Activated T-helper 1 cell treated with Interleukin-2 at 50 U/mL for 16 hours (primary cell): ENCODE data around the gene DNAJB4.
"Not testable (repeated sequence)": the region's sequence is repeated elsewhere in the genome, so short reads cannot be mapped to it uniquely, and the experiment has no call there.

Experiments
- DNase-seq: peaks from one replicate; pipeline ENCODE4 v3.0.0-alpha.2; 2020; ENCODE audit warnings: low read depth

Gene DNAJB4

DNA sequence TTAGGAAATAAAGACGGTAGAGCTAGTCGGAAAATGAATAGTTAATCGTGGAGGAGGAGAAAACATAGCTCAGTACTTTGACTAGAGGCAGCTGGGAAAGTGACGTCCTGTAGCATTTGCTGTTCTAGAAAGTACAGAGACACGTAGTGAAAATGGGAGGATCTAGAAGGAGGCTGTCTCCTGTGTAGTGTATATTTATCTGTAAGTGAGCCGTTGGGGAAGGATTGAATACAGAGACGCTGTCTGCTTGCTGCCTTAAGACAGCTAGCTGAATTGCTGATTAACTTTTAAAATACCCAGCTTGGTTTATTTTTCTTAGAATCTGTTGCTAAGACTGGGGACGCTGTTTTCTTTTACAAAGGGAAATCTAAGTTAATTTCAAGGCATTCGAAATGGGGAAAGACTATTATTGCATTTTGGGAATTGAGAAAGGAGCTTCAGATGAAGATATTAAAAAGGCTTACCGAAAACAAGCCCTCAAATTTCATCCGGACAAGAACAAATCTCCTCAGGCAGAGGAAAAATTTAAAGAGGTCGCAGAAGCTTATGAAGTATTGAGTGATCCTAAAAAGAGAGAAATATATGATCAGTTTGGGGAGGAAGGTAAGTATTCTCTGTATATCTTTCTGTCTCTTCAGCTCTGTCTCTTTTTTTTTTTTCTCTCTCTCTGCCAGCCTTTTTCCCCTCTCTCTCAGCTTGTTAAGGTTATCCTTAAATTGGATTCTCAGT lies at the start of gene DNAJB4:
TSS of gene DNAJB4 (plus strand) at position 221 of the 729 bp plus-strand sequence. CDS start at position 393, 172 bp downstream.
- DNase-seq: peak; percentile 29

DNA sequence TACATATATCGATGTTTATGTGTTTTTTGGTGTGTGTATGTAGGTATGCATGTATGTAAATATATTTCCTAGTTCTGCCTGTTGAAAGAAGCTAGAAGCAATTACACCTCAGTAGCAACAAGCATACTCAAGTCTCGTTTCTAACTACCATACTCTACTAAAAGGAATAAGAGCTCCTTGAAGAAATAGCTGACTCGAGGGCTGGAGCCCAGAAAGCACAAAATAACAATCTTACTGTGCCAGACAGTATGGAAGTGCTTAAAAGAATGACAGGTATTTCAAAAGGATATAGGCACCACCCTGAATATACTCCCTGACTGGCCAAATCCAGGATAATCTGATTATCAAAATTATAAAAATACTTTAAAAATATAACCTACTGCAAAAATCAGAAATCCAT lies 49.0 kb upstream of the DNAJB4 start:
- DNase-seq: no peak

DNA sequence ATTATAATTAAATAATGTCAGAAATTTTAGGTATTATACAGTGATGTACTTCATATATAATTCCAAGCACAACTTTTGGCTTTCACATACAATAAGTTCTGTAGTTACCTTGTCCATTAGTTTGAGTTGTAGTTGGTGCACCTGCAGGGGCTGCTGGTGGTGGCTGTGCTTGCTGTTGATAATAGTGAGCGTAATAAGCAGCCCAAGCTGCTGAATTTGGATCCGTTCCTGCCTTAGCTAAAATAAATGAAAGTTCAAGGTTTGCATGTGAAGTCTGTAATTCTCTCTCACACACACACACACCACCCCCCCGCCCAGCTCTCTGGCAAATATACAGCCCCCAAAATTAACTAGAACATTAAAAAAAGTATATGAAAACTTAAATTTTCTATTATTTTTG lies 48.3 kb upstream of the DNAJB4 start:
- no peak for DNase-seq

DNA sequence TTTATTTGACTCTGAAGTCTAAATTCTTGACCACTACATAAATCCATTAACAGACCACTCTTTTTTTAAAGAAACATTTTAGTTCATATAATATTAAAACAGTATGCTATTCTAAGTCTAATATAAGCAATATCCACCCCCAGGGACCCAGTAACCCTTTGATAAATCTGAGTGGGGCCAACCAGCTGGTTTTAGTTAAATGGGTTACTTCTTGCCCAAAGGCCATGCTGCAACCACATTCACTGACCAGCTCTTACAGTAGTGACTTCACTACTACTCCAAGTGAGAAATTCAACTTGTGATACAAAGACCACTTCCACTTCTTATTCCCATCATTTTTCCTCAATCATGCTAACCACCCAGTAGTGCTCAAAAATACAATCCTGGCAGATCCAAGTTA lies 46.3 kb upstream of the DNAJB4 start:
- no peak for DNase-seq

DNA sequence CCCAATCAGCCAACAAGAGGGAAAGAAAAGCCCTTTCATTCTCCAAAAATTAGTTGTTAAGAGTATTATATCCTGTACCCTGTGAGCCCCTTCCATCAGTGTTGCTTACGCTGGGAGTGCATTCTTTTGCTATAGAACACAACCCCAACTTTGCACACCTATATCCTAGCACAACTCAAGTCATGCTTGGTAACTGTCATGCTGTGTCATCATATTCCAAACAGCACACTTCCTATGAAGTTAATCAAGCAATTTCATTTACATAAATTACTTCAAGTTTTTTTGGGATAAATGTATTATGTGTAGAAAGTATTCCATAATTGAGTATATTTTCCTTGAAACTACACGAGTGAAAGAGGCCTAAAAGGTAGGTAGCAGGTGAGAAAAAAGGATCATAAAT lies 45.9 kb upstream of the DNAJB4 start:
- no peak for DNase-seq

DNA sequence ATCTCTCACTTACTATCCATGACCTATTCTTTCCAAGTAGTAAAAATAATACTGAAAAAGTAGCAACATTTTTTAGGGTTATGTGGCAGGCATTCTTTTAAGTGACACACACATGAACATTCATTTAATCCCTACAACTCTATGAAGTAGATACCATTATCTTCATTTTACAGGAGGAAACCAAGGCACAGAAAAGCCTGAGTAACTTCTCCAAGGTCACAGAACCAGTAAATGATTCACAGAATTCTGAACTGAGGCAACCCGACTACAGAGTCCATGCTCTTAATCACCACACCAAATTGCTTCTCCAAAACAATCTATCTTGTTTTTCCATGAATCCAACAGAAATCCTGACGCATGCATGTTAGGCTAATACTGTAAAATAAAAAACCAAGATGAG lies 43.3 kb upstream of the DNAJB4 start:
- no peak for DNase-seq

DNA sequence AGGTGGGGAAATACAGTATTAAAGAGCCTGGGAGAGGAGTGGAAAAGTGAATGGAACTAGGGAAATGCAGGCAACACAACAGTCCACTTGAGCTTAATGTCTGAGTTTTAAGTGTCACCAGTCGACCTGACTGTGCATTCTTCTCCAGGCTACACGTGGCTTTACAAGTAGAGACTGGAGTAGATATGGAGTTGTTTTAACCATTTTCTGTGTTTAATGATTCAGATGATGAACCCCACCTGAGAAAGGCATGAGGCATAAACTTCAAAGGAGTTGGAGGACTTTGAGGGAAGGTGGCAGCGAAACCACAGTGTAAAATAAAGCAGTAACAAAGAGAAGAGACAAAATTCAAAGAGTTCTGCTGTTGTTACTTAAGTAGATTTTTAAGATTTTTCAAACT lies 38.4 kb upstream of the DNAJB4 start:
- no peak for DNase-seq

DNA sequence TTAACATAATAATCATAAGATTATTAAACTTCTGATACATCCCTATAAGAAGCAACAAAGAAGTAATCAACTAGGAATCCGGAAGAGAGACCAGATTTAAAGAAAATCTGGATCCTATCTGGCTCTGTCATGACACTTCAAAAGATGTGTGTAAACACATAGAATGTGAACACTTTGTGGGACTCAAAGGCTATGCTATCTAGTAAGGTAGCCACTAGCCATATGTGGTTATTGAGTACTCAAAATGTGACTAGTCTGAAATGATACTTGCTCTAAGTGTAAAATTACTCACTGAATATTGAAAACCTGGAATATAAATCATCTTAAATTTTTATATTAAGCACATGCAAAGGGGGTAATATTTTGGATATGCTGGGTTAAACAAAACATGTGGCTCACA lies 34.5 kb upstream of the DNAJB4 start:
- DNase-seq: no peak

DNA sequence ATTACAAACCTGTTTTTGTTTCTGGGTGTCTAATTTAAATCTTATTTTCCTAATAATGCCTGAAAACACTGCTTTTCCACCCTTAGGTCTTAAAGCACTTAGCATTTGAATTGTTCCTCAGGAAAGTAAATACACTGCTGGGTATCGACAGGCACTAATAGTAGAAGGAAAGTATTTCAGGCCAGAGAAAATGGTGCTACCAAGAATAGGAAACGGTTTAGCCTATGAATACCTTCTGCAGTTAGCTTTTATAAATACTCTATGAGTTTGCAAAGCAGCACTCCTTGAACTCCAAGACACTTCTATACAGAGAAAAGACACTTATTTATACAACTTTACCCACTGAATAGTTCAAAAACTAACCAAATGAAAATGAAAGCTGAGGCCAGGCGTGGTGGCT lies 32.7 kb upstream of the DNAJB4 start:
- DNase-seq: no peak

DNA sequence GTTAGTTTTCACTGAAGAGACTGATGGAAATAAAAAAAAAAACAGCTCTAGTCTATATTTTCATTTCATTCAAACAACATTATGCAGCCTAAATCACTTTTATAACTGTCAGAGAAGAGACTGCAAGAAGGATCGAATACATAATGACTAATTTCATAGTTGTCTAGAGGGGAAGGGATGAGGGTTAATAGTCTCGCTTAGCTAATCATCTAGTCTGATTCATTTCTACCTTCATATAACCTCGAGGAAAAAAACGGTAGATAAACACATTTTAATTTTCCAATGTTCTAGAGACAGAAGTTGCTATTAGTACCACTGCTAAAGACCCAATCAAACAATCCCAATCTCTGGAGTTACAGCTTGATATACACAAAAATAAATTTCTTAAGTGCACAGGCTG lies 29.4 kb upstream of the DNAJB4 start:
- DNase-seq: no peak

DNA sequence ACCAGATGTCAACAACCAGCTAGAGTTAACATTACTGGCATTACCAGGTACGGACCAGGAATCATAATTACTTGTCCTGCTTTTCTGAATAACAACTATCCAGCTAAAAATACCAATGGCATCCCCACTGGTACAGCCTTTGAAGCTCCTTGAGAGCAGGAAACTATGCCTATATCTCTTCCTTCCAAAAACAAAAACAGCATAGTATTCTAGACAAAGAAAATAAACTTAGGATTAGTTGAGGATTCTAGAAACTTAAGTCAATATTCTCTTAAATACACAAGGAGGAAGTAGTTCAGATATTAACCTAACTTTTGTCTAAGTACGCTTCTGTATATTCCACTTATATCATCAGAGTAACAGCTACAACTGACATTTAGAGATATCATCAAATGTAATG lies 28.8 kb upstream of the DNAJB4 start:
- no peak for DNase-seq

DNA sequence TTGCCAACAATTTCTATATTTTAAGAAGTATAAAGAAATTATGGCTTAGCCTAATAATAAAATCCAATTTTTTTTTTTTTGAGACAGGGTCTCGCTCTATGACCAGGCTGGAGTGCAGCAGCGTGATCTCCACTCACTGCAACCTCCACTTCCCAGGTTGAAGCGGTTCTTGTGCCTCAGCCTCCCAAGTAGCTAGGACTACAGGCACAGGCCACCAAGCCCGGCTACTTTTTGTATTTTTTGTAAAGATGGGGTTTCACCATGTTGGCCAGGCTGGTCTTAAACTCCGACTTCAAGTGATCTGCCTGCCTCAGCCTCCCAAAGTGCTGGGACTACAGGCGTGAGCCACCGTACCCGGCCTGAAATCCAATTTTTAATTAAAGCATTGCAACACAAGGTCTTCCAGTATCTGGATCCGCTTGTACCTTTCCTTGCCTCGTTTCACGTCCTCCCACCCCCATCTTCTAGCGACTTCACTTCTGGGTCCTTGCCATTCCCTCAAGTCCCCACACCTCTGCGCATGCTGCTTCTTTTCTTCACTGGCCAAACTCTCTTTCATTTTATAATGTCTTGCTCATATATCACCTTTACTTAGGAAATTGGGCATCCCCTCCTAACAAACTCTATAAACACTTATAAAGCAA lies 28.2 kb upstream of the DNAJB4 start:
- no peak for DNase-seq

DNA sequence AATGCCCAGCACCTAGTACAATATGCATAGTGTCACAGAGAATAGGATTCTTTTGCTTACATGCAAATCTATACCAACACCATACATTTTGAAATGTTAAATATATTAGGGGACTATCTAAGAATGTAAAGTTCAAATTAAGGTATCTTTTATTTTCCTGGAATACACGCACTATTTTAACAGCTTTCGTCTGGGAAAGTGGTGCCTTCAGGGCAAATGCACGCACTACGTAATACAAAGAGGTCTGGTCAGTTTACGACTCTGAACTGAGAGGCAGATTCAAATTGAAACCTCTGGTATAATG lies 26.8 kb upstream of the DNAJB4 start:
- DNase-seq: no peak

DNA sequence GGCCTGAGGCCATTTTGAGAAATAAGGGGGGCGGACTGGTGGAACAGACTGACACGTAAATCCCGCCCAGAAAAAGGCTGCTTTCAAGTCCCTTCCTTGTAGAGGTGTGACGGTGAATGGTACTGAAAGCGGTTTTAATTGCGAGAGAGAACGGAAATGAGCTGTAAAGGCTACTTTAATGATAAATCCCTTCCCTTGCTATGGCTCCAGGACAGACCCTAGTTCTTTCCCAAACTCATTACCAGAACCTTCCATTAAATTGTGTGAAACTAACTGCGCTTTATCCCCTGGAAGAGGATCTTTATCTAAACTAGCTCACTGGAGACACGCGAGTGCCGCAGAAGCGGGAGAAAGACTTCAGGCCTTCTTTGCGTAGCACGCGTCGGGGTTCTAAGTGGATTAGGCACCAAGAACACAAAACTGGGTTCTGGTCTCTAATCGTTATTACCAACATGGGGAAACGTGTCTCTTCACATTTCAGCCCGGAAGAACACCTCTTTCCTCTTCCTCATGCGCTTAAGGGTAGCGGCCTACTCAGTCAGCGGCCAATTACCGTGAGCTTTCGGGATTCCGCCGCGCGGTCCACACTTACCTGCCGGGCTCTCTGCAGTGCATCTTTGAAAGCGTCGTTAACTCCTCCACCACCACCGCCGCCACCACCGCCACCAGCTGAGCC lies 26.3 kb upstream of the DNAJB4 start:
- DNase-seq: peak; percentile 51

DNA sequence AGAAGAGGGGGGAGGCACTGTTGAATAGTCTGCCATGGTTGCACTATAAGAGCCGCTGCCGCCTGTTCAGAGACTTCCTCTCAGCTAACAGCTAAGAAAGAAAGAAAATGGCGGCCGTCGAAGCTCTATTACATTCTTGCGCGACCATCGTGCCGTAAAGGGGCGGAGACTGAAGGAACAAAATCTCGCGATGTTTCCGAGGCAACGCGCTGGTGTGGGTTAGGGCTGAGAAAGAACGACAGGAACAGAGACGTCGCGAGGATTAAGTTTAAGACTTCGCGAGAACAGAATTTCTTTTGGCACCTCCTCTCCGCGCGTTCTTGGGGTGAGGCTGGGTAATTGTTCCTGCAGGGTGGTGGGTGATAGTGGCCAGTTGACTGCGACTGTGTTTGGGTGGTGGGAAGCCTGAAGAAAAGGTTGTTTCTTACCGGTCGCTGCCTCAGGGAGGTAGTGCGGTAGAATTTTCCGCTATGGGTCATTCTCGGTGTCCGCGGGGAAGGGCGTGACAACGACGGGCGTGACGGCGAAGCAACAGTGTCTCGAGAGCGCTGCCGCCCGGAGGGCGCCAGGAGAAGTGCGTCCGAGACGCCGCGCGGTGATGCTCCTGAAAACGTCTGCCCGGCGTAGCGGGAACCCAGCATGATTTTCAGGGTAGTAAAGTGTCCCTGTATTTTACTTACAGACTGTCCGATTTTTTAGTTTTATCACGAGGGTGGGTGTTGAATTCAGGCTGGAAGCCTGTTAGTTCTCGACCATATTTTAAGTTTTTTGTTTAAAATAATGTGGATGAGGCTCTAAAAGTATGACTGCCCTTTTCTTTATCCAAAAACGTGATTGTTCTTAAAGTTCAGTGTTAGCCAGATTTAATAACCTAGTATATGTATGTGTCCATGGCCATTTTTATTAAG lies 25.5 kb upstream of the DNAJB4 start, which contains the start of gene FUBP1:
TSS of gene FUBP1 (minus strand) at position 104 of the 908 bp plus-strand sequence. CDS start at position 36, 68 bp downstream.
- peak; percentile 88 for DNase-seq

DNA sequence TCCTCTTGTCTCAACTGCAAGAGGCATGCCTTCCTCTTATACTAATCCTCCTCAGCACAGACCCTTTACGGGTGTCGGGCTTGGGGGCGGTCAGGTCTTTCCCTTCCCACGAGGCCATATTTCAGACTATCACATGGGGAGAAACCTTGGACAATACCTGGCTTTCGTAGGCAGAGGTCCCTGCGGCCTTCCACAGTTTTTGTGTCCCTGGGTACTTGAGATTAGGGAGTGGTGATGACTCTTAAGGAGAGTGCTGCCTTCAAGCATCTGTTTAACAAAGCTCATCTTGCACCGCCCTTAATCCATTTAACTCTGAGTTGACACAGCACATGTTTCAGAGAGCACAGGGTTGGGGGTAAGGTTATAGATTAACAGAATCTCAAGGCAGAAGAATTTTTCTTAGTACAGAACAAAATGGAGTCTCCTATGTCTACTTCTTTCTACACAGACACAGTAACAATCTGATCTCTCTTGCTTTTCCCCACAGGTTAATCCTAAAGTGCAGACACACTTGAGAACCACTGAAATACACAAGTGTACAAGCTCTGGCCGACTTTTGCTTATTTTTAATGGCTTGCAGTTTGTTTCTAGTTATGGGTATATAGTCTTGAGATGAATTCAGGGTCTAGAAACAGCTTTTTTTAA lies 21.3 kb upstream of the DNAJB4 start:
- not testable (repeated sequence) for DNase-seq

DNA sequence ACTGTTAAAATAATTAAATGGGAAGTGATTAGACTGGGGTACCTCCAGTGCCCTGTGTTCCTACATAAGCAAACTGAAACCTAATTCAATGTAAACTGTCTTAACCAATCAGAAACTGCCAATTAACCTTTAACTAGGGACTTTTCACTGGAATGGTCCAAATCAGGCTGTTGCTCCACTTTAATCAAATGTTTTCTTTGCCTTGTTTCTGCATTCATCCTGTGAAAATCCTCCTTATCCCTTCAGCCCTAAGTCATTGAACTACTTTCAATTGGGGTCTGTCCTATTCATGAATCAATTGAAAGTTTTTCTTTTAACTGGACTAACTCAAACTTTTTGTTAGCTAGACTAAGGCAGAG lies 20.8 kb upstream of the DNAJB4 start:
- no peak for DNase-seq

DNA sequence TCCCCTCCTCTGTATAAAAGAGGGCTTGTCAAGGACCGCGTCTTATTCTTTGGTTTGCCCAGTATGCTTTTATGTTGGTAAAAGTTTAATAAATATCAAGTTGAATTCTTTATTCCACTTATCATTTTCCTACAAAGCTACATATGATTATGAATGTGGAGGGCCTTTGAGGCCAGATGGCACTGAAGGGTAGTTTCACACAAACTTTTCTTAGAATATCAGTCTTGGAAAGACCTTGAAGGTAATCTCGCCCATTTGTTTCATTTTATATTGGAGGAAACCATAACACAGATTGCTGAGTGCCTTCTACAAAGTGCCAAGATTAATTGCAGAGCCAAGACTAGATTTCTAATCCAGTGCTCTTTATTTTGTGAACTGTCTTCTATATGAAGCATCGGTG lies 20.1 kb upstream of the DNAJB4 start:
- DNase-seq: no peak

DNA sequence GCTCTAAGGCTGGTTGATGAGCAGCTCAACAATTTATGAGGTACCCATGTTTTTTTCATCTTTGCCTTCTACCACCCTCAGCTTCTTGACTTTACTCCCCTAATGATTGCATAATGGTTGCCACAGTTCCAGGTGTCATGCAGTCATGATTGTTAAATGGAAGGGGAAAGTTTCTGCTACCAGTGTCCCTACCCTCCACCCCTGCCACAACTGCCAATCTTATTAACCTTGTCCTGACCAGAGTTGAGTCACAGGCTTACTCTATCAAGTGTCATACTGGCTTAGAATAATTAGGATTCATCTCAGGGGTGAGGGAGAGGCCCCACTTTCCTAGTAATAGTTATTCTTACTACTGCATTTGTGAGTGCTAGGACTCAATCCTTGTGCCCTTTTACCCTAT lies 17.9 kb upstream of the DNAJB4 start:
- no peak for DNase-seq

DNA sequence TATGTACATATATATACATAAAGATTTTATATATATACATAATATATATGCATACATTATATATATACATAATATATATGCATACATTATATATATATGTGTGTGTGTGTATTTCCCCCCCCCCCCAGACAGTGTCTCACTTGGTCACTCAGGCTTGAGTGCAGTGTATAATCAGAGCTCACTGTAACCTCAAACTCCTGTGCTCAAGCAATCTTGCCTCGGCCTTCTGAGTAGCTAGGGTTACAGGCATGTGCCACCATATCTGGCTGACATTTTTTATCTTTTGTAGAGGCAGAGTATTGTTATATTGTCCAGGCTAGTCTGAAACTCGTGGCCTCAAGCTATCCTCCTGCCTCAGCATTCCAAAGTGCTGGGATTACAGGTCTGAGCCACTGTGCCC lies 16.8 kb upstream of the DNAJB4 start:
- no peak for DNase-seq

DNA sequence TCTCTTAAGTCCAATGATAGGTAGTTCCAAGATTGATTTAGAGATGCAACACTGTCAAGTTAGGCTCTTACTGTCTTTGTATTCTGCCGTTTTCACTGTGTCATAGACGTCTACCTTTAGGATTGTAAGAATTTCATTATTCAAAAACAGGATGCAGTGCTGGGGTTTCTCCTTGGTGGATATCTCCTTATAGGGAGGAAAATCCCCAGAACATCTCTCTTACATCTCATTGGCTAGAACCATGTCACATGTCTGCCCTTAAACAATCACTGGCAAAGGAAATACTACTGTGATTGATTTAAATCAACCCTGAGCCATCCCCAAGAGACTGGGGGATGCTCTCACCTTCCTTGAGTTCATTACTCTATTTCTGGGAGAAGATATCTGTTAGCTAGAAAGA lies 15.0 kb upstream of the DNAJB4 start:
- DNase-seq: no peak

DNA sequence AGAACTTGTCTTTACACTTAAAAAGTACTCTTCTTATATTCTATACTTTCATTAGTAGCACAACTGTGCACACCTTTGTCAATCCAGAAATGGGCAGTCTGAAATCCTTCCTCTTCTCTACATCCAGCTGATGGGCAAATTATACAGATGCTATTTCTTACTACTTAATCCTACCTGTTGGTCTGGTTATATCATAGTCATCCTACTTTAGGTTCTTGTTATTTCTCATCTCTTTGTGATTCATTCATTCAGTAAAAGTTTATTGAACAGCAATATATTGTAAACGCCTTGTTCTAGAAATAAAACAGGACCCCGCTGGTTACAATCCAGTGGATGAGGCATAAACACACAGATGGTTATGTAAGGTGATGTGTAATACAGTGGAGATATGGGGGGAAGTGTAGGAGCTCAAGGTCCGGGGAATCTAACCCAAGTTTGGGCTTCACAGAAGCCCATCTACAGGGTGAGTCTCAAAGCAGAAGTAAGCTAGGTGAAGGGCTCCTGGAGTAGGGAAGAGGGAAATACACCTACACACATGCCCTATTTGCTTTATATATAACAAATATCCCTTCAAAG lies 14.0 kb upstream of the DNAJB4 start:
- no peak for DNase-seq
